ENCODE measurements around the gene TIGD1. TPM values are rescaled to one million over a fixed set of nuclear protein-coding genes. Genes with fewer than 3 reads are reported as not detected.

Gene TIGD1
- polyA plus RNA-seq, 1 experiment = 4.3 TPM

DNA sequence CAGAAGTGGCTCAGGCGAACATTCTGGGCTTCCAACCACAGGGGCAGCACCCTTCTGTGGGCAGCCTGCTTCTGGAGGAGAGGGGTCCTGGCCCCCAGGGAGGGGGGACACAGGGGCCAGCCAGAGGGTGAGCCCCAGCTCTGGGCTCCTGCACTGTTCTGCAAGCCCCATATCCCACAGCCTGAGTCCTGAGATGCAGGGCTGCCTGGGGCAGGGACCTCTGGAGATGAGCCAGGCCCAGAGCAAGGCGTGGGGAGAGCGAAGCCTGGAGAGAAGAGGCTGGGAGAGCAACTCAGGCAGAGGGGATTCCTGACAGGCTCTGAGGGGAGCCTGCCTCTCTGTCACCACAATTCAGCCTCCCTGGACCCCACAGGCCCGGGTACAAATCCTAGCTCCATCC, 43.6 kb downstream of the TIGD1 start:
- Histone ChIP-seq H3K27ac (ENCODE audit: low read depth, low read length) (no peak overlapping the region), H3K27me3 (ENCODE audit: control insufficient read depth, insufficient read depth, low read length) (peaks cover 44% of the 10 kb centered on the region), H3K4me3 (ENCODE audit: low read depth, low read length) (no peak overlapping the region), H3K9me3 (ENCODE audit: control insufficient read depth, insufficient read depth, low read length) (no peaks in the 10 kb centered on the region)
- ChIA-PET POLR2A (no interaction called here), CTCF (no interaction called here)
- no peak for DNase-seq (ENCODE audit: low read depth, low spot score)
- TF ChIP-seq, protein P1, sequence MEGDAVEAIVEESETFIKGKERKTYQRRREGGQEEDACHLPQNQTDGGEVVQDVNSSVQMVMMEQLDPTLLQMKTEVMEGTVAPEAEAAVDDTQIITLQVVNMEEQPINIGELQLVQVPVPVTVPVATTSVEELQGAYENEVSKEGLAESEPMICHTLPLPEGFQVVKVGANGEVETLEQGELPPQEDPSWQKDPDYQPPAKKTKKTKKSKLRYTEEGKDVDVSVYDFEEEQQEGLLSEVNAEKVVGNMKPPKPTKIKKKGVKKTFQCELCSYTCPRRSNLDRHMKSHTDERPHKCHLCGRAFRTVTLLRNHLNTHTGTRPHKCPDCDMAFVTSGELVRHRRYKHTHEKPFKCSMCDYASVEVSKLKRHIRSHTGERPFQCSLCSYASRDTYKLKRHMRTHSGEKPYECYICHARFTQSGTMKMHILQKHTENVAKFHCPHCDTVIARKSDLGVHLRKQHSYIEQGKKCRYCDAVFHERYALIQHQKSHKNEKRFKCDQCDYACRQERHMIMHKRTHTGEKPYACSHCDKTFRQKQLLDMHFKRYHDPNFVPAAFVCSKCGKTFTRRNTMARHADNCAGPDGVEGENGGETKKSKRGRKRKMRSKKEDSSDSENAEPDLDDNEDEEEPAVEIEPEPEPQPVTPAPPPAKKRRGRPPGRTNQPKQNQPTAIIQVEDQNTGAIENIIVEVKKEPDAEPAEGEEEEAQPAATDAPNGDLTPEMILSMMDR (IDR thresholded peaks at IDR 0.05; ENCODE audit: low read depth, low read length) = no peak

DNA sequence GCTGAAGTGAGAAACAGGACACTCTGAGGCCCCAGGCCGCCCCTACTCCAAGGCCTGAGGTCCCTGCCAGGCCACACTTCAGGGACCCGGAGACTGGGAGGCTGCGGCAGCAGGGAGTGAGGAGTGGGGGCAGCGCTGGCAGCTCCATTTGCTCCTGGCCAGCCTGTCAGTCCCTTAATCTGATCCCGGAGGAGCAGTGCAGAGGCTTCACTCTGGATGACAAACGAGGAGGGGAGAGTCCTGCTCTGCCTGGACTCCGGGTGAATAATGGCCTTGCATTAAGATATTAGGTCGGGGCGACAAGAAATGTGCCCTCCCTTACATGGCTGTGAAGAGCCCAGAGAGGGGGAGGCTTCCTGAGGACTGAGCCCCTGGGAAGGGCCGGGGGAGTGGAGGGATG, 44.5 kb downstream of the TIGD1 start:
- CTCF ChIA-PET = no interaction called here
- TF ChIP-seq, protein P1 (IDR thresholded peaks at IDR 0.05; ENCODE audit: low read depth, low read length) = no peak
- Histone ChIP-seq H3K27ac (ENCODE audit: low read depth, low read length) (no peak overlapping the region), H3K4me3 (ENCODE audit: low read depth, low read length) (no peak overlapping the region), H3K27me3 (ENCODE audit: control insufficient read depth, insufficient read depth, low read length) (peaks cover 48% of the 10 kb centered on the region), H3K9me3 (ENCODE audit: control insufficient read depth, insufficient read depth, low read length) (no peaks in the 10 kb centered on the region)
- POLR2A ChIA-PET = no interaction called here
- no peak for DNase-seq (ENCODE audit: low read depth, low spot score)

DNA sequence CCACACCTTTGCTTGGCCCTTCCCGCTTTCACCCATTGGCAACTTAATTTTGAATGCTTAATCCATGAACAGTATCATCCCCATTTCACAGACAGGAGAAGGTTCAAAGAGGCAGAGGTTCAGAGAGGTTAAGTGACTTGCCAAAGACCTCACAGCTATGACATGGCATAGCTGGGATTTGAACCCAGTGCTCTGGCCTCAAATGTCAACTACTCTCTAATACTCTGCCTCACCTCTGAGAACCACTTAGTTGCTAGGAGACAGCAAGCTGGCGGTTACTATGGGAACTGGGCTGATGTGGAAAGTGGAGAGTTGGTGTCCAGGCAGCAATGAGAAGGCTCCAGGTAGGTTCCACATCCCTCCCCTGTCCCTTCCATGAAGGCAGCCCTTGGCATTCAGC, 45.9 kb downstream of the TIGD1 start:
- no peaks in the 10 kb centered on the region for H3K9me3 ChIP-seq (ENCODE audit: control insufficient read depth, insufficient read depth, low read length)
- H3K27ac ChIP-seq (ENCODE audit: low read depth, low read length) = no peak overlapping the region
- TF ChIP-seq, protein P1 (IDR thresholded peaks at IDR 0.05; ENCODE audit: low read depth, low read length) = no peak
- no peak overlapping the region for H3K4me3 ChIP-seq (ENCODE audit: low read depth, low read length)
- POLR2A ChIA-PET = no interaction called here
- peaks cover 52% of the 10 kb centered on the region for H3K27me3 ChIP-seq (ENCODE audit: control insufficient read depth, insufficient read depth, low read length)
- CTCF ChIA-PET = interaction anchor here (0.5 kb wide), 1 partner anchor 207 kb away, joined by 11 read pairs; no protein-coding TSS in a partner anchor
- no peak for DNase-seq (ENCODE audit: low read depth, low spot score)

DNA sequence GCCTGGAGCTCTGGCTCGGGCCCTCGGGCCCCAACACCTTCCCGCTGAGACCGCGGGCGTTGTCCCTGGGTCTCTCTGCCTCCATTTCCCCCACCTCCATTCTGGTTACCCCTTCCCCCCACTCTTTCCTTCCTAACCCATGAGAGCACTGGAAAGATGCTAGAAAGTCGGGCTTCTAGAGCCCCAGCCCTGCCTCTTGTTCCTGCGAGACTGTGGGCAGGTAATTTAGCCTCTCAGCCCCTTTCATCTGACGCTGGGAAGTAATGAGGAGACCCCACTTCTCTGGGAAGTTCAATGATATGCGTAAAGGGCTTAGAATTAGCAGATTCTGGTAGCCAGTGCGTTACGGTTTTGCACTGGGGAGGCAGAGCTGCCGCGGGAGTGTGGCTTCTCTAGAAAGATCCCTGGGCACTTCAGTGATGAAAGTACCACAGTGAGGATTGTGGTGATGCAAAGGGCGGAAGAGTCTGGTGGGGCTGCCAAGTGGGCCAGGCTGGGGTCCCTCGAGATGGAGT, 46.5 kb downstream of the TIGD1 start:
- POLR2A ChIA-PET = no interaction called here
- peaks cover 56% of the 10 kb centered on the region for H3K27me3 ChIP-seq (ENCODE audit: control insufficient read depth, insufficient read depth, low read length)
- CTCF ChIA-PET = interaction anchor here (0.5 kb wide), 1 partner anchor 206 kb away, joined by 11 read pairs; no protein-coding TSS in a partner anchor

More for the DNA sequence above, 46.5 kb downstream of the TIGD1 start:
- Histone ChIP-seq H3K9me3 (ENCODE audit: control insufficient read depth, insufficient read depth, low read length) (no peaks in the 10 kb centered on the region), H3K27ac (ENCODE audit: low read depth, low read length) (no peak overlapping the region), H3K4me3 (ENCODE audit: low read depth, low read length) (no peak overlapping the region)
- DNase-seq (ENCODE audit: low read depth, low spot score) = no peak
- TF ChIP-seq, protein P1 (IDR thresholded peaks at IDR 0.05; ENCODE audit: low read depth, low read length) = no peak
